Osteocyte (in vitro differentiated cells): ENCODE measurements around the gene TRIP6. TPM values are rescaled to one million over a fixed set of nuclear protein-coding genes. Genes with fewer than 3 reads are reported as not detected.
"Not testable (repeated sequence)": the region's sequence is repeated elsewhere in the genome, so short reads cannot be mapped to it uniquely, and the experiment has no call there.

ENCODE experiments used
- DNase-seq: peaks from one replicate; pipeline ENCODE4 v3.0.0; 2021; ENCODE audit warnings: mixed read lengths; ENCODE audit not compliant: unreplicated experiment; ENCODE audit errors: extremely low spot score
- H3K27ac Mint-ChIP-seq: one replicate; pipeline ENCODE4 v1.8.0; 2021; ENCODE audit warnings: mild to moderate bottlenecking, mixed read lengths; ENCODE audit not compliant: unreplicated experiment
- H3K27me3 Mint-ChIP-seq: one replicate; pipeline ENCODE4 v1.8.0; 2021; ENCODE audit warnings: mixed read lengths; ENCODE audit not compliant: unreplicated experiment
- H3K36me3 Mint-ChIP-seq: one replicate; pipeline ENCODE4 v1.8.0; 2021; ENCODE audit warnings: mixed read lengths; ENCODE audit not compliant: unreplicated experiment
- H3K4me1 Mint-ChIP-seq: one replicate; pipeline ENCODE4 v1.8.0; 2021; ENCODE audit warnings: mixed read lengths; ENCODE audit not compliant: unreplicated experiment
- H3K4me3 Mint-ChIP-seq: one replicate; pipeline ENCODE4 v1.8.0; 2021; ENCODE audit warnings: mild to moderate bottlenecking, moderate library complexity, mixed read lengths; ENCODE audit not compliant: unreplicated experiment
- H3K9me3 Mint-ChIP-seq: one replicate; pipeline ENCODE4 v1.8.0; 2021; ENCODE audit warnings: mixed read lengths; ENCODE audit not compliant: unreplicated experiment
- CTCF ChIP-seq: fragments of 200-600 bp; sonication (generic); IDR thresholded peaks from 2 replicates; pipeline ENCODE4 v1.5.0; 2021; ENCODE audit warnings: antibody characterized with exemption, mild to moderate bottlenecking, moderate library complexity
- total RNA-seq: library from RNA; stranded (reverse); gene quantifications from 2 replicates; pipeline ENCODE4 v1.2.1, GENCODE V29; 2021

The TRIP6 gene
- total RNA-seq, 1 donor from 2014 or later, result 123 TPM

GRCh38 chr7:100900978-100901377 is 33.8 kb downstream of the TRIP6 start:
- Mint-ChIP-seq H3K9me3 (no peaks in the 10 kb centered on the region), H3K27me3 (peaks cover 33% of the 10 kb centered on the region), H3K36me3 (no peaks in the 10 kb centered on the region), H3K27ac (no peak overlapping the region), H3K4me3 (no peak overlapping the region), H3K4me1 (peaks cover 8% of the 10 kb centered on the region)
- TF ChIP-seq CTCF, result no peak
- DNase-seq, result no peak

GRCh38 chr7:100901921-100902332 is 34.7 kb downstream of the TRIP6 start:
- no peak for DNase-seq
- Mint-ChIP-seq H3K27me3 (peaks cover 27% of the 10 kb centered on the region), H3K27ac (no peak overlapping the region), H3K4me1 (peaks cover 3% of the 10 kb centered on the region), H3K36me3 (no peaks in the 10 kb centered on the region), H3K9me3 (no peaks in the 10 kb centered on the region), H3K4me3 (no peak overlapping the region)
- TF ChIP-seq CTCF, result no peak

GRCh38 chr7:100902638-100903037 is 35.5 kb downstream of the TRIP6 start:
- Mint-ChIP-seq H3K4me3 (no peak overlapping the region), H3K4me1 (no peaks in the 10 kb centered on the region), H3K27ac (no peak overlapping the region), H3K27me3 (peaks cover 24% of the 10 kb centered on the region), H3K9me3 (no peaks in the 10 kb centered on the region), H3K36me3 (no peaks in the 10 kb centered on the region)
- DNase-seq, result no peak
- no peak for TF ChIP-seq CTCF

GRCh38 chr7:100908512-100908911 is 41.3 kb downstream of the TRIP6 start:
- no peaks in the 10 kb centered on the region for H3K4me1 Mint-ChIP-seq
- TF ChIP-seq CTCF, result no peak
- no peak overlapping the region for H3K4me3 Mint-ChIP-seq
- no peak for DNase-seq
- H3K27ac Mint-ChIP-seq, result no peak overlapping the region
- peaks cover 5% of the 10 kb centered on the region for H3K9me3 Mint-ChIP-seq
- no peaks in the 10 kb centered on the region for H3K36me3 Mint-ChIP-seq
- H3K27me3 Mint-ChIP-seq, result peaks cover 14% of the 10 kb centered on the region

GRCh38 chr7:100910443-100910842 is 43.3 kb downstream of the TRIP6 start:
- H3K4me1 Mint-ChIP-seq, H3K9me3 Mint-ChIP-seq, DNase-seq, H3K27ac Mint-ChIP-seq, H3K4me3 Mint-ChIP-seq, H3K36me3 Mint-ChIP-seq: not testable (repeated sequence)
- peaks cover 11% of the 10 kb centered on the region for H3K27me3 Mint-ChIP-seq

GRCh38 chr7:100911484-100911883 is 44.3 kb downstream of the TRIP6 start:
- H3K36me3 Mint-ChIP-seq, result no peaks in the 10 kb centered on the region
- H3K27me3 Mint-ChIP-seq, result peaks cover 12% of the 10 kb centered on the region
- H3K27ac Mint-ChIP-seq, result no peak overlapping the region
- H3K4me1 Mint-ChIP-seq, result peaks cover 1% of the 10 kb centered on the region
- H3K4me3 Mint-ChIP-seq, result no peak overlapping the region
- DNase-seq, result no peak
- TF ChIP-seq CTCF, result no peak
- peaks cover 5% of the 10 kb centered on the region for H3K9me3 Mint-ChIP-seq
